HepG2 (cell line): Measurements from ENCODE around the gene HEXIM1. TPM values are rescaled to one million over a fixed set of nuclear protein-coding genes. Genes with fewer than 3 reads are reported as not detected.

Experiments
- ADNP ChIP-seq: sonication (generic); formaldehyde crosslinking; IDR thresholded peaks from 2 replicates; pipeline ENCODE4 v1.4.0; 2020; ENCODE audit warnings: missing genetic modification reagents
- AGO2 ChIP-seq: fragments of 200-400 bp; formaldehyde crosslinking; optimal IDR thresholded peaks from 2 replicates; pipeline ENCODE3; 2017; ENCODE audit warnings: mild to moderate bottlenecking, low read depth, low read length, moderate library complexity
- CREB1 ChIP-seq, 2 experiments: fragments of 450-650 bp in 1 of 2; IDR thresholded peaks; 2 replicates each; pipeline ENCODE4 v1.6.1; 2016 to 2017; ENCODE audit warnings: control low read depth in 1 of 2, mild to moderate bottlenecking in 1 of 2, missing compliant biosample characterization in 1 of 2, missing genetic modification characterization in 1 of 2
- FOXC1 ChIP-seq: sonication (generic); formaldehyde crosslinking; IDR thresholded peaks from 2 replicates; pipeline ENCODE4 v1.8.0; 2022; ENCODE audit warnings: mild to moderate bottlenecking, missing genetic modification reagents, borderline replicate concordance
- GPN1 ChIP-seq: sonication (generic); formaldehyde crosslinking; IDR thresholded peaks from 2 replicates; pipeline ENCODE4 v1.5.1; 2020; ENCODE audit warnings: missing genetic modification reagents, borderline replicate concordance
- HNF4A ChIP-seq: sonication (generic); formaldehyde crosslinking; IDR thresholded peaks from 2 replicates; pipeline ENCODE4 v1.4.0; 2020; ENCODE audit warnings: missing genetic modification reagents
- HNRNPL ChIP-seq: fragments of 200-400 bp; formaldehyde crosslinking; IDR thresholded peaks from 2 replicates; pipeline ENCODE4 v1.6.1; 2017; ENCODE audit warnings: mild to moderate bottlenecking, low read depth, low read length
- JARID2 ChIP-seq: sonication (generic); formaldehyde crosslinking; IDR thresholded peaks from 2 replicates; pipeline ENCODE4 v1.8.1; 2023; ENCODE audit warnings: missing genetic modification reagents, inconsistent platforms; ENCODE audit not compliant: insufficient replicate concordance
- MLLT10 ChIP-seq: sonication (generic); formaldehyde crosslinking; IDR thresholded peaks from 2 replicates; pipeline ENCODE4 v1.4.0; 2020; ENCODE audit warnings: missing genetic modification reagents
- SALL1 ChIP-seq: sonication (generic); formaldehyde crosslinking; IDR thresholded peaks from 2 replicates; pipeline ENCODE4 v1.8.0; 2022; ENCODE audit warnings: mild to moderate bottlenecking, missing genetic modification reagents
- SALL2 ChIP-seq: sonication (generic); formaldehyde crosslinking; IDR thresholded peaks from 2 replicates; pipeline ENCODE4 v1.8.1; 2023; ENCODE audit warnings: mild to moderate bottlenecking, missing genetic modification reagents, inconsistent platforms
- ZBTB38 ChIP-seq: sonication (generic); formaldehyde crosslinking; IDR thresholded peaks from 2 replicates; pipeline ENCODE4 v1.5.1; 2020; ENCODE audit warnings: mild to moderate bottlenecking, missing genetic modification reagents
- ZFP82 ChIP-seq: sonication (generic); formaldehyde crosslinking; IDR thresholded peaks from 2 replicates; pipeline ENCODE4 v1.5.1; 2020; ENCODE audit warnings: mild to moderate bottlenecking, missing genetic modification reagents, borderline replicate concordance
- ZNF138 ChIP-seq: sonication (generic); formaldehyde crosslinking; IDR thresholded peaks from 2 replicates; pipeline ENCODE4 v1.5.0; 2020; ENCODE audit warnings: mild to moderate bottlenecking, low read depth, missing genetic modification reagents
- ZNF235 ChIP-seq: sonication (generic); formaldehyde crosslinking; IDR thresholded peaks from 2 replicates; pipeline ENCODE4 v1.8.1; 2023; ENCODE audit warnings: mild to moderate bottlenecking, missing genetic modification reagents, borderline replicate concordance
- ZNF317 ChIP-seq: sonication (generic); formaldehyde crosslinking; IDR thresholded peaks from 2 replicates; pipeline ENCODE4 v1.5.0; 2020; ENCODE audit warnings: mild to moderate bottlenecking, missing genetic modification reagents
- ZNF782 ChIP-seq: sonication (generic); formaldehyde crosslinking; IDR thresholded peaks from 2 replicates; pipeline ENCODE4 v1.4.0; 2020; ENCODE audit warnings: missing genetic modification reagents, mild to moderate bottlenecking, borderline replicate concordance
- polyA plus RNA-seq, 8 experiments: library from polyadenylated mRNA; depleted of rRNA in 3 of 8; stranded (reverse) in 7 of 8; unstranded in 1 of 8; fragments of >200 nt; fragmentation: Illumina TruSeq in 4 of 8; extraction: Trizol in 4 of 8; gene quantifications; 2 replicates each; pipeline versions ENCODE4 v1.2.1 to v1.2.3, GENCODE V29; 2011 to 2016; ENCODE audit warnings: low read depth in 4 of 8, missing spikeins in 1 of 8, mixed read lengths in 1 of 8; ENCODE audit not compliant: insufficient read depth in 1 of 8
- total RNA-seq, 5 experiments: library from RNA; depleted of rRNA; stranded (reverse); fragments of >200 nt; fragmentation: Illumina TruSeq; extraction: Trizol; gene quantifications; 2 replicates each; pipeline ENCODE4 v1.2.3, GENCODE V29; 2016; ENCODE audit warnings: low read depth in 1 of 5
- TF ChIP-seq, protein P1 (sequence below): sonication (generic); formaldehyde crosslinking; IDR thresholded peaks from 2 replicates; pipeline ENCODE4 v1.4.0; 2020; ENCODE audit warnings: missing genetic modification reagents, borderline replicate concordance
- TF ChIP-seq, protein P2 (sequence below): sonication (generic); formaldehyde crosslinking; IDR thresholded peaks from 2 replicates; pipeline ENCODE4 v1.4.0; 2020; ENCODE audit warnings: mild to moderate bottlenecking, missing genetic modification reagents
- TF ChIP-seq, protein P3 (sequence below): sonication (generic); formaldehyde crosslinking; IDR thresholded peaks from 2 replicates; pipeline ENCODE4 v1.9.0; 2021; ENCODE audit warnings: missing genetic modification reagents, mild to moderate bottlenecking, borderline replicate concordance
- TF ChIP-seq, protein P4 (sequence below), 2 experiments: sonication (generic) in 1 of 2; formaldehyde crosslinking in 1 of 2; IDR thresholded peaks; 2 replicates each; pipeline versions ENCODE4 v1.4.0 to v1.6.1; 2018 to 2020; ENCODE audit warnings: missing genetic modification reagents in 2 of 2, borderline replicate concordance in 1 of 2, low read depth in 1 of 2, mild to moderate bottlenecking in 1 of 2, missing biosample characterization in 1 of 2
- TF ChIP-seq, protein P5 (sequence below): sonication (generic); formaldehyde crosslinking; IDR thresholded peaks from 2 replicates; pipeline ENCODE4 v1.8.1; 2023; ENCODE audit warnings: mild to moderate bottlenecking, missing genetic modification reagents

The HEXIM1 gene
- total and polyA plus RNA-seq, 2 of the 13 experiments (the other 11 are each of a cell fraction or from before 2014, with no cell fraction given): 10.5 to 16.6 TPM

DNA sequence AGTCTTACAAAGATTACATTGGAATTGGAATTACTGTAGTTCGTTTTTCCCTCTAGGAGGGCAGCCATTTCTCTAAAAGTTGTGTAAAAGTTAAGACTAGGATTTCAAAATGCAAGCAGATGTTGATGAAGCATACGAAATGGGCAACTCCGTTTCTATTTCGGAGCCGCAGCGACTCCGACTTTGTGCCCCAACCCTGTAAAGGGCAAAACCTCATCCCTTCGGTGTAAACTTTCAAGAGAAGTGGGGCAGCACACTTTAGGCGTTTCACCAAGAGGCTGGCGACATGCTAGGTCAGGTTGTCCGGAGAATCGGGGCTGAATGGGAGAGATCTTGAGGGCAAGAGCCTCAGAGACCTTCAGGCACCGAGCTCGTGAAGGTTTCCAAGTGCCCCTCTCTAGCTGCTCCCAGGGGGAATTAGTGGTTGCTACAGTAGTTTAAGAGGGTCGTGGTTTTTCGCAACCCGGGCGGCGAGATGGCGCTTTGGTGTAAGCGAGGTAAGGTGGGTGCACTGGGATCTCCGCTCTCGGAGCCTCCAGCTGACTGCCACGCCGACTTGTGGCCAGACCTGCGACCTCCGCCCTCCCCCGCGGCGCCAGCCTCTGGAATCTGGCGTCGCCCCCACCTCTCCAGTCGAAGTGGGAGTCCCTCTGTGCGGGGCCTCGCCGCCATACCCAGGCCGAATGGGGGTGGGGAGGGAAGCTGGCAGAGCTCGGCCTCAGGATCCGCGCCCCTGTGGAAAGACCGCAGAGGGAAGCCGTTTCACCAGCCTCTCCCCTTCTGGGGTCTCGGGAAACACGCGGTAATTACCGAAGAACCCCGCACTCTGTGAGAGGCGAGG is 12.4 kb downstream of the HEXIM1 start (continued):
- TF ChIP-seq, protein P1, sequence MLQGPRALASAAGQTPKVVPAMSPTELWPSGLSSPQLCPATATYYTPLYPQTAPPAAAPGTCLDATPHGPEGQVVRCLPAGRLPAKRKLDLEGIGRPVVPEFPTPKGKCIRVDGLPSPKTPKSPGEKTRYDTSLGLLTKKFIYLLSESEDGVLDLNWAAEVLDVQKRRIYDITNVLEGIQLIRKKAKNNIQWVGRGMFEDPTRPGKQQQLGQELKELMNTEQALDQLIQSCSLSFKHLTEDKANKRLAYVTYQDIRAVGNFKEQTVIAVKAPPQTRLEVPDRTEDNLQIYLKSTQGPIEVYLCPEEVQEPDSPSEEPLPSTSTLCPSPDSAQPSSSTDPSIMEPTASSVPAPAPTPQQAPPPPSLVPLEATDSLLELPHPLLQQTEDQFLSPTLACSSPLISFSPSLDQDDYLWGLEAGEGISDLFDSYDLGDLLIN (CRISPR knock-in tag): 0 out of 2 replicates have a peak, but pooled peaks have one; percentile 91
- TF ChIP-seq ZBTB38 (peak; percentile 31; the same call in 1 of the 2 replicates), ZNF782 (CRISPR knock-in tag) (no peak), HNRNPL (peak; percentile 95), AGO2 (peak; percentile 99), MLLT10 (CRISPR knock-in tag) (no peak), JARID2 (CRISPR knock-in tag) (peak; percentile 61), ZNF317 (CRISPR knock-in tag) (0 out of 2 replicates have a peak, but pooled peaks have one; percentile 79), FOXC1 (peak; percentile 92), SALL2 (0 out of 2 replicates have a peak, but pooled peaks have one; percentile 71), SALL1 (CRISPR knock-in tag) (0 out of 2 replicates have a peak, but pooled peaks have one; percentile 18), ZNF235 (CRISPR knock-in tag) (peak; percentile 89), GPN1 (CRISPR knock-in tag) (no peak), ZNF138 (CRISPR knock-in tag) (peak; percentile 84), ADNP (CRISPR knock-in tag) (no peak), HNF4A (CRISPR knock-in tag) (peak; percentile 52; the same call in 1 of the 2 replicates), ZFP82 (CRISPR knock-in tag) (0 out of 2 replicates have a peak, but pooled peaks have one; percentile 47), CREB1 (IDR thresholded peaks at IDR 0.05) (no peak), CREB1 (CRISPR knock-in tag; IDR thresholded peaks at IDR 0.05) (no peak)
- TF ChIP-seq, protein P2, sequence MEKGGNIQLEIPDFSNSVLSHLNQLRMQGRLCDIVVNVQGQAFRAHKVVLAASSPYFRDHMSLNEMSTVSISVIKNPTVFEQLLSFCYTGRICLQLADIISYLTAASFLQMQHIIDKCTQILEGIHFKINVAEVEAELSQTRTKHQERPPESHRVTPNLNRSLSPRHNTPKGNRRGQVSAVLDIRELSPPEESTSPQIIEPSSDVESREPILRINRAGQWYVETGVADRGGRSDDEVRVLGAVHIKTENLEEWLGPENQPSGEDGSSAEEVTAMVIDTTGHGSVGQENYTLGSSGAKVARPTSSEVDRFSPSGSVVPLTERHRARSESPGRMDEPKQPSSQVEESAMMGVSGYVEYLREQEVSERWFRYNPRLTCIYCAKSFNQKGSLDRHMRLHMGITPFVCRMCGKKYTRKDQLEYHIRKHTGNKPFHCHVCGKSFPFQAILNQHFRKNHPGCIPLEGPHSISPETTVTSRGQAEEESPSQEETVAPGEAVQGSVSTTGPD: peak; percentile 95
- TF ChIP-seq, protein P3, sequence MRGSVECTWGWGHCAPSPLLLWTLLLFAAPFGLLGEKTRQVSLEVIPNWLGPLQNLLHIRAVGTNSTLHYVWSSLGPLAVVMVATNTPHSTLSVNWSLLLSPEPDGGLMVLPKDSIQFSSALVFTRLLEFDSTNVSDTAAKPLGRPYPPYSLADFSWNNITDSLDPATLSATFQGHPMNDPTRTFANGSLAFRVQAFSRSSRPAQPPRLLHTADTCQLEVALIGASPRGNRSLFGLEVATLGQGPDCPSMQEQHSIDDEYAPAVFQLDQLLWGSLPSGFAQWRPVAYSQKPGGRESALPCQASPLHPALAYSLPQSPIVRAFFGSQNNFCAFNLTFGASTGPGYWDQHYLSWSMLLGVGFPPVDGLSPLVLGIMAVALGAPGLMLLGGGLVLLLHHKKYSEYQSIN (CRISPR knock-in tag): no peak
- TF ChIP-seq, protein P4, sequence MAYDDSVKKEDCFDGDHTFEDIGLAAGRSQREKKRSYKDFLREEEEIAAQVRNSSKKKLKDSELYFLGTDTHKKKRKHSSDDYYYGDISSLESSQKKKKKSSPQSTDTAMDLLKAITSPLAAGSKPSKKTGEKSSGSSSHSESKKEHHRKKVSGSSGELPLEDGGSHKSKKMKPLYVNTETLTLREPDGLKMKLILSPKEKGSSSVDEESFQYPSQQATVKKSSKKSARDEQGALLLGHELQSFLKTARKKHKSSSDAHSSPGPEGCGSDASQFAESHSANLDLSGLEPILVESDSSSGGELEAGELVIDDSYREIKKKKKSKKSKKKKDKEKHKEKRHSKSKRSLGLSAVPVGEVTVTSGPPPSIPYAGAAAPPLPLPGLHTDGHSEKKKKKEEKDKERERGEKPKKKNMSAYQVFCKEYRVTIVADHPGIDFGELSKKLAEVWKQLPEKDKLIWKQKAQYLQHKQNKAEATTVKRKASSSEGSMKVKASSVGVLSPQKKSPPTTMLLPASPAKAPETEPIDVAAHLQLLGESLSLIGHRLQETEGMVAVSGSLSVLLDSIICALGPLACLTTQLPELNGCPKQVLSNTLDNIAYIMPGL (CRISPR knock-in tag; IDR thresholded peaks at IDR 0.05; ENCODE audit: borderline replicate concordance in 1 of 2, low read depth in 1 of 2): peak; percentile 89 to 98
- TF ChIP-seq, protein P5, sequence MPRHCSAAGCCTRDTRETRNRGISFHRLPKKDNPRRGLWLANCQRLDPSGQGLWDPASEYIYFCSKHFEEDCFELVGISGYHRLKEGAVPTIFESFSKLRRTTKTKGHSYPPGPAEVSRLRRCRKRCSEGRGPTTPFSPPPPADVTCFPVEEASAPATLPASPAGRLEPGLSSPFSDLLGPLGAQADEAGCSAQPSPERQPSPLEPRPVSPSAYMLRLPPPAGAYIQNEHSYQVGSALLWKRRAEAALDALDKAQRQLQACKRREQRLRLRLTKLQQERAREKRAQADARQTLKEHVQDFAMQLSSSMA (CRISPR knock-in tag): peak; percentile 79
